22Rv1 (cell line): ENCODE measurements around the gene ASB5.
"Not testable (repeated sequence)": the region's sequence is repeated elsewhere in the genome, so short reads cannot be mapped to it uniquely, and the experiment has no call there.

ENCODE experiments used
- ZFX ChIP-seq: fragments of 450-650 bp; IDR thresholded peaks from 2 replicates; pipeline ENCODE4 v1.6.1; 2017; ENCODE audit warnings: antibody characterized with exemption, borderline replicate concordance
- TF ChIP-seq, protein P1 (sequence below): fragments of 450-650 bp; IDR thresholded peaks from 2 replicates; pipeline ENCODE4 v1.5.1; 2017; ENCODE audit warnings: mild to moderate bottlenecking

- TF ChIP-seq, protein P1, sequence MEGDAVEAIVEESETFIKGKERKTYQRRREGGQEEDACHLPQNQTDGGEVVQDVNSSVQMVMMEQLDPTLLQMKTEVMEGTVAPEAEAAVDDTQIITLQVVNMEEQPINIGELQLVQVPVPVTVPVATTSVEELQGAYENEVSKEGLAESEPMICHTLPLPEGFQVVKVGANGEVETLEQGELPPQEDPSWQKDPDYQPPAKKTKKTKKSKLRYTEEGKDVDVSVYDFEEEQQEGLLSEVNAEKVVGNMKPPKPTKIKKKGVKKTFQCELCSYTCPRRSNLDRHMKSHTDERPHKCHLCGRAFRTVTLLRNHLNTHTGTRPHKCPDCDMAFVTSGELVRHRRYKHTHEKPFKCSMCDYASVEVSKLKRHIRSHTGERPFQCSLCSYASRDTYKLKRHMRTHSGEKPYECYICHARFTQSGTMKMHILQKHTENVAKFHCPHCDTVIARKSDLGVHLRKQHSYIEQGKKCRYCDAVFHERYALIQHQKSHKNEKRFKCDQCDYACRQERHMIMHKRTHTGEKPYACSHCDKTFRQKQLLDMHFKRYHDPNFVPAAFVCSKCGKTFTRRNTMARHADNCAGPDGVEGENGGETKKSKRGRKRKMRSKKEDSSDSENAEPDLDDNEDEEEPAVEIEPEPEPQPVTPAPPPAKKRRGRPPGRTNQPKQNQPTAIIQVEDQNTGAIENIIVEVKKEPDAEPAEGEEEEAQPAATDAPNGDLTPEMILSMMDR: not testable (repeated sequence)
- TF ChIP-seq ZFX: not testable (repeated sequence)
These were observed 56.7 kb downstream of the ASB5 start for GRCh38 chr4:176212351-176212750.
